Right renal cortex interstitium (tissue), 3 donors: ENCODE measurements around the gene CACNA1A. TPM values are rescaled to one million over a fixed set of nuclear protein-coding genes. Genes with fewer than 3 reads are reported as not detected.
"Not testable (repeated sequence)": the region's sequence is repeated elsewhere in the genome, so short reads cannot be mapped to it uniquely, and the experiment has no call there.

ENCODE experiments used
- DNase-seq, 3 donors: peaks; one replicate each; pipeline ENCODE4 v3.0.0-alpha.2; 2013; ENCODE audit warnings: low read depth in 3 of 3, low spot score in 2 of 3
- polyA plus RNA-seq, 3 donors: library from polyadenylated mRNA; unstranded; fragments of 120-200 nt; gene quantifications; one replicate each; pipeline ENCODE4 v1.2.1, GENCODE V29; 2013; ENCODE audit not compliant: insufficient read length in 3 of 3

The CACNA1A gene
- polyA plus RNA-seq, 3 donors, result 1.3 to 2.0 (median 1.7) TPM

GRCh38 chr19:13366529-13367143 lies 139.6 kb downstream of the CACNA1A start:
- no peak for DNase-seq

GRCh38 chr19:13363954-13364353 lies 142.3 kb downstream of the CACNA1A start:
- DNase-seq, result no peak

- DNase-seq, result no peak
Observed at GRCh38 chr19:13363245-13363644, 143.0 kb downstream of the CACNA1A start.

GRCh38 chr19:13362668-13363067 lies 143.6 kb downstream of the CACNA1A start:
- DNase-seq, result no peak

- DNase-seq, result not testable (repeated sequence)
Observed at GRCh38 chr19:13361726-13362125, 144.6 kb downstream of the CACNA1A start.

- no peak for DNase-seq
Observed at GRCh38 chr19:13356686-13357280, 149.5 kb downstream of the CACNA1A start.

GRCh38 chr19:13356185-13356584 lies 150.1 kb downstream of the CACNA1A start:
- no peak for DNase-seq

GRCh38 chr19:13355356-13355755 lies 150.9 kb downstream of the CACNA1A start:
- DNase-seq, result no peak

- DNase-seq, result no peak
Observed at GRCh38 chr19:13353625-13354024, 152.7 kb downstream of the CACNA1A start.

GRCh38 chr19:13350759-13351158 lies 155.5 kb downstream of the CACNA1A start:
- DNase-seq, result no peak

- no peak for DNase-seq
Observed at GRCh38 chr19:13350072-13350471, 156.2 kb downstream of the CACNA1A start.

GRCh38 chr19:13347367-13347766 lies 158.9 kb downstream of the CACNA1A start:
- no peak for DNase-seq

- DNase-seq, result no peak
Observed at GRCh38 chr19:13343514-13343913, 162.8 kb downstream of the CACNA1A start.

- no peak for DNase-seq
Observed at GRCh38 chr19:13342672-13343071, 163.6 kb downstream of the CACNA1A start.

- no peak for DNase-seq
Observed at GRCh38 chr19:13339869-13340268, 166.4 kb downstream of the CACNA1A start.

GRCh38 chr19:13337181-13337580 lies 169.1 kb downstream of the CACNA1A start:
- no peak for DNase-seq

- no peak for DNase-seq
Observed at GRCh38 chr19:13334801-13335481, 171.3 kb downstream of the CACNA1A start.

GRCh38 chr19:13330285-13330684 lies 176.0 kb downstream of the CACNA1A start:
- DNase-seq, result no peak

- no peak for DNase-seq
Observed at GRCh38 chr19:13329766-13330165, 176.5 kb downstream of the CACNA1A start.

- no peak for DNase-seq
Observed at GRCh38 chr19:13328241-13328640, 178.0 kb downstream of the CACNA1A start.

GRCh38 chr19:13319526-13319925 lies 186.8 kb downstream of the CACNA1A start:
- no peak for DNase-seq

GRCh38 chr19:13318190-13318589 lies 188.1 kb downstream of the CACNA1A start:
- no peak for DNase-seq
